ENCODE results near the gene SYTL2. TPM values are rescaled to one million over a fixed set of nuclear protein-coding genes. Genes with fewer than 3 reads are reported as not detected.

SYTL2 gene
- polyA plus RNA-seq, 1 experiment = 43.5 TPM

DNA sequence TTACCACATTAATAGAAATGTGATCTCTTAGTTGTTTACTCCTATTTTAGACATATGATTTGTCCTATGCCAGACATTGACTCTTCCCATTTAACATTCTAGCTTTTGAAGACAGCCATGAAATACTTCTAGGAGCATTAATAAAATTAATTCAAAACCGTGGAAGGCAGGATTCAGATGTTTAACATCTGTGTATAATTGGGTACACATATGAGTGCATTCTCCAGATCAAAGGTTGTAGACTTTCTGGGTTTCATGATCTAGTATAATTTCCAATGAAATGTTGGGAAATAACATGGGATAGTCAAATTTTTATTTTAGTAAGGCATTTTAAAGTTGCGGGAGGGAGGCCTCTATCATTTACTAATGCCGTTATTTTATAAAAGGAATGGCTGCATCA is 89.8 kb downstream of the SYTL2 start:
- Histone ChIP-seq H3K27me3 (ENCODE audit: control insufficient read depth, insufficient read depth, low read length) (no peaks in the 10 kb centered on the region), H3K36me3 (ENCODE audit: control insufficient read depth, insufficient read depth, low read length) (no peaks in the 10 kb centered on the region), H3K4me3 (ENCODE audit: low read depth, low read length) (no peak overlapping the region)
- TF ChIP-seq, protein P1, sequence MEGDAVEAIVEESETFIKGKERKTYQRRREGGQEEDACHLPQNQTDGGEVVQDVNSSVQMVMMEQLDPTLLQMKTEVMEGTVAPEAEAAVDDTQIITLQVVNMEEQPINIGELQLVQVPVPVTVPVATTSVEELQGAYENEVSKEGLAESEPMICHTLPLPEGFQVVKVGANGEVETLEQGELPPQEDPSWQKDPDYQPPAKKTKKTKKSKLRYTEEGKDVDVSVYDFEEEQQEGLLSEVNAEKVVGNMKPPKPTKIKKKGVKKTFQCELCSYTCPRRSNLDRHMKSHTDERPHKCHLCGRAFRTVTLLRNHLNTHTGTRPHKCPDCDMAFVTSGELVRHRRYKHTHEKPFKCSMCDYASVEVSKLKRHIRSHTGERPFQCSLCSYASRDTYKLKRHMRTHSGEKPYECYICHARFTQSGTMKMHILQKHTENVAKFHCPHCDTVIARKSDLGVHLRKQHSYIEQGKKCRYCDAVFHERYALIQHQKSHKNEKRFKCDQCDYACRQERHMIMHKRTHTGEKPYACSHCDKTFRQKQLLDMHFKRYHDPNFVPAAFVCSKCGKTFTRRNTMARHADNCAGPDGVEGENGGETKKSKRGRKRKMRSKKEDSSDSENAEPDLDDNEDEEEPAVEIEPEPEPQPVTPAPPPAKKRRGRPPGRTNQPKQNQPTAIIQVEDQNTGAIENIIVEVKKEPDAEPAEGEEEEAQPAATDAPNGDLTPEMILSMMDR (IDR thresholded peaks at IDR 0.05; ENCODE audit: insufficient read depth, low read depth, low read length) = no peak
- ChIA-PET POLR2A (no interaction called here), CTCF (interaction anchor here (1.1 kb wide), 1 partner anchor 133 kb away, joined by 3 read pairs; no protein-coding TSS in a partner anchor)
- no peak for DNase-seq (ENCODE audit: low read depth)

DNA sequence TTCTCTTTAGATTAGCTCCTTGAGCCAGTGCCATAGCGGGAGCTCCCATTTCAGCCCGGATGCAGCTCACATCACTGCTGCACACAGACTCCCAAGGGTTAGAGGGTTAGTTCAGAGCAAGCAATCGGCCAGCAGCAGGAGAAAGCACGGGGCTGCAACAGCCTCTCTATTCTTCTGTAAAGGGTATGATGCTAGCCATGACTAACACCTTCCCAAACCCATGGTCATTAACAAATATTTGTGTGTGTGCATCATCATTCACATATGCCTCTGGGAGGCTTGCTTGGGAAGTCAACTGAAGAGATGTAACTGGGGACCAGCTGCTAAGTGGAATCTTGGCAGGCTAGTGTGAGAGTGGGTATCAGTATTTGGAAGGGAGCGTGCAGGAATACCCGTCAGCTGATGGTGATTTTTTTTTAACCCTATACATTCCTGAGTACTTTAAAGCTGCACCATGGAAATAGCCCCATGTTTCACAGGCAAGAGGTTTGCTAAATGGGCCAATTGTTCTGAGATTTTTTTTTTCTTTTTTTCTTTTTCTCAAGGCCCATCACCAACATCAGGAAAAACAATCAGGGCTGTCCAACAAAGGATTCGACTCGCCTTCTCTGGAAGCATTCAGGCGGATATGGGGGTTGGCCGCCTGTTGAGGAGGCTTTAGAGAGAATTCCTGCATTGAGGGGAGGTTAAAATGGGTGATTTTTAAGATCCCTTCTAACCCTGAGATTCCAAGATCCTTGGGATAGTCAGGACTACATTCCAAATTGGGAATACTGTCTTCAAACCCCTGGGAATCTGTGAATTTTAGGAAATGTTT is 91.7 kb downstream of the SYTL2 start:
- POLR2A ChIA-PET = interaction anchor here (0.6 kb wide), 1 partner anchor 122 kb away, joined by 3 read pairs; no protein-coding TSS in a partner anchor

GRCh38 chr11:85718126-85718943 is 92.6 kb downstream of the SYTL2 start:
- ChIA-PET CTCF (interaction anchor here (0.6 to 2.4 kb wide), 9 partner anchors 11 to 136 kb away, joined by 3 to 11 read pairs (median 3); partner anchors contain the start of gene CCDC83), POLR2A (interaction anchor here (0.6 to 0.8 kb wide), 2 partner anchors 54 to 123 kb away, joined by 3 to 5 read pairs; no protein-coding TSS in a partner anchor)
- Histone ChIP-seq H3K27me3 (ENCODE audit: control insufficient read depth, insufficient read depth, low read length) (no peaks in the 10 kb centered on the region), H3K4me3 (ENCODE audit: low read depth, low read length) (peak overlapping the region; percentile 48), H3K36me3 (ENCODE audit: control insufficient read depth, insufficient read depth, low read length) (no peaks in the 10 kb centered on the region)
- TF ChIP-seq, protein P1 (IDR thresholded peaks at IDR 0.05; ENCODE audit: insufficient read depth, low read depth, low read length) = no peak
- no peak for DNase-seq (ENCODE audit: low read depth)

More for the DNA sequence above, 91.7 kb downstream of the SYTL2 start:
- TF ChIP-seq, protein P1 (IDR thresholded peaks at IDR 0.05; ENCODE audit: insufficient read depth, low read depth, low read length) = no peak
- Histone ChIP-seq H3K36me3 (ENCODE audit: control insufficient read depth, insufficient read depth, low read length) (no peaks in the 10 kb centered on the region), H3K27me3 (ENCODE audit: control insufficient read depth, insufficient read depth, low read length) (no peaks in the 10 kb centered on the region), H3K4me3 (ENCODE audit: low read depth, low read length) (peak overlapping the region; percentile 48)
- CTCF ChIA-PET = interaction anchor here (0.6 to 2.4 kb wide), 8 partner anchors 12 to 136 kb away, joined by 3 to 11 read pairs (median 4); partner anchors contain the start of gene CCDC83
- DNase-seq (ENCODE audit: low read depth) = peak; percentile 99

DNA sequence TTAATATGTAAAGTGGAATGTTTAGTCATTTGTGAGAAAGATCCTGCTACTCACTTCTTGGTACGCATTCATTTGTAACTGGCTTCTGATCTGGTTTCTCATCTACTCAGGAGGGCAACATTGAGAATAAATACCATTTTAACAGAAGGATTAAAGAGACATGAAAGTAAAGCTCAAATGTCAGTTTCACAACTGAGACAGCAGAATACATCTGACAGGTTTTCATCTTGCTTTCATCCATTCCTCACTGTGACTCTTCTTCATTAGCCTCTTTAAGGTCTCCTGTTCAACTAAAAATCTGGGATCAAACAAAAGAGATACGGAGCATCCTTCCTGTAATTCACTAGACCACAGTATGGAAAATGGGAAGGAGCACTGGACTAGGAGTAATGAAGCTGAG is 93.5 kb downstream of the SYTL2 start:
- no peaks in the 10 kb centered on the region for H3K27me3 ChIP-seq (ENCODE audit: control insufficient read depth, insufficient read depth, low read length)
- ChIA-PET POLR2A (interaction anchor here (0.8 kb wide), 1 partner anchor 55 kb away, joined by 5 read pairs; no protein-coding TSS in a partner anchor), CTCF (interaction anchor here (1.2 to 2.4 kb wide), 2 partner anchors 24 to 137 kb away, joined by 3 to 11 read pairs; partner anchors contain the start of gene CCDC83)
- no peaks in the 10 kb centered on the region for H3K36me3 ChIP-seq (ENCODE audit: control insufficient read depth, insufficient read depth, low read length)
- H3K4me3 ChIP-seq (ENCODE audit: low read depth, low read length) = peak overlapping the region; percentile 48
- TF ChIP-seq, protein P1 (IDR thresholded peaks at IDR 0.05; ENCODE audit: insufficient read depth, low read depth, low read length) = no peak
- no peak for DNase-seq (ENCODE audit: low read depth)
